ENCODE results near the gene NOS1AP.
A peak's percentile ranks its signal among the peaks of the same experiment; 100 is the strongest.

NOS1AP gene

GRCh38 chr1:162300057-162300917, 230.8 kb downstream of the NOS1AP start:
- no peak for DNase-seq (ENCODE audit: low read depth)
- TF ChIP-seq CTCF (conservative IDR thresholded peaks at IDR 0.05; ENCODE audit: low read depth, low read length): no peak
- H3K4me3 ChIP-seq (ENCODE audit: low read depth, low read length): no peak overlapping the region

GRCh38 chr1:162301696-162302095, 232.2 kb downstream of the NOS1AP start:
- TF ChIP-seq CTCF (conservative IDR thresholded peaks at IDR 0.05; ENCODE audit: low read depth, low read length): no peak

GRCh38 chr1:162302306-162303003, 233.0 kb downstream of the NOS1AP start:
- peak; percentile 26 for DNase-seq (ENCODE audit: low read depth)
- no peak for TF ChIP-seq CTCF (conservative IDR thresholded peaks at IDR 0.05; ENCODE audit: low read depth, low read length)
- H3K4me3 ChIP-seq (ENCODE audit: low read depth, low read length): no peak overlapping the region

More at GRCh38 chr1:162301696-162302095, 232.2 kb downstream of the NOS1AP start:
- no peak overlapping the region for H3K4me3 ChIP-seq (ENCODE audit: low read depth, low read length)
- no peak for DNase-seq (ENCODE audit: low read depth)

GRCh38 chr1:162303004-162303344, 233.5 kb downstream of the NOS1AP start:
- peak; percentile 72 for DNase-seq (ENCODE audit: low read depth)
- TF ChIP-seq CTCF (conservative IDR thresholded peaks at IDR 0.05; ENCODE audit: low read depth, low read length): no peak

GRCh38 chr1:162304736-162305135, 235.2 kb downstream of the NOS1AP start:
- TF ChIP-seq CTCF (conservative IDR thresholded peaks at IDR 0.05; ENCODE audit: low read depth, low read length): no peak
- DNase-seq (ENCODE audit: low read depth): no peak
- H3K4me3 ChIP-seq (ENCODE audit: low read depth, low read length): no peak overlapping the region

More at GRCh38 chr1:162303004-162303344, 233.5 kb downstream of the NOS1AP start:
- no peak overlapping the region for H3K4me3 ChIP-seq (ENCODE audit: low read depth, low read length)

GRCh38 chr1:162305969-162306368, 236.5 kb downstream of the NOS1AP start:
- no peak for TF ChIP-seq CTCF (conservative IDR thresholded peaks at IDR 0.05; ENCODE audit: low read depth, low read length)
- peak; percentile 47 for DNase-seq (ENCODE audit: low read depth)
- H3K4me3 ChIP-seq (ENCODE audit: low read depth, low read length): no peak overlapping the region

Data from choroid plexus epithelial cell (primary cell).